HG03103 (cell line): ENCODE measurements around the gene UBE2E3.
"Not testable (repeated sequence)": the region's sequence is repeated elsewhere in the genome, so short reads cannot be mapped to it uniquely, and the experiment has no call there.

Experiments
- ATAC-seq: cut with Tn5 transposase; IDR thresholded peaks from one replicate; pipeline ENCODE4 v1.9.1; 2021; ENCODE audit warnings: low read depth; ENCODE audit not compliant: unreplicated experiment

The UBE2E3 gene

GRCh38 chr2:181072486-181073235, 92.3 kb downstream of the UBE2E3 start:
- ATAC-seq = no peak

- ATAC-seq = no peak
Observed at GRCh38 chr2:181073896-181074295, 93.5 kb downstream of the UBE2E3 start.

- no peak for ATAC-seq
Observed at GRCh38 chr2:181074457-181074856, 94.1 kb downstream of the UBE2E3 start.

GRCh38 chr2:181076658-181077057, 96.3 kb downstream of the UBE2E3 start:
- no peak for ATAC-seq

- ATAC-seq = peak; percentile 86
Observed at GRCh38 chr2:181077128-181077709, 96.8 kb downstream of the UBE2E3 start.

GRCh38 chr2:181083140-181083539, 102.7 kb downstream of the UBE2E3 start:
- ATAC-seq = no peak

- ATAC-seq = no peak
Observed at GRCh38 chr2:181085734-181086133, 105.3 kb downstream of the UBE2E3 start.

- ATAC-seq = not testable (repeated sequence)
Observed at GRCh38 chr2:181091920-181092319, 111.5 kb downstream of the UBE2E3 start.

- ATAC-seq = no peak
Observed at GRCh38 chr2:181095486-181095885, 115.1 kb downstream of the UBE2E3 start.

- no peak for ATAC-seq
Observed at GRCh38 chr2:181103659-181104058, 123.3 kb downstream of the UBE2E3 start.

GRCh38 chr2:181104512-181105115, 124.2 kb downstream of the UBE2E3 start:
- ATAC-seq = no peak

- no peak for ATAC-seq
Observed at GRCh38 chr2:181105562-181105961, 125.2 kb downstream of the UBE2E3 start.

- ATAC-seq = no peak
Observed at GRCh38 chr2:181106229-181106628, 125.8 kb downstream of the UBE2E3 start.

GRCh38 chr2:181106789-181107627, 126.6 kb downstream of the UBE2E3 start:
- ATAC-seq = peak; percentile 98

GRCh38 chr2:181107628-181107945, 127.2 kb downstream of the UBE2E3 start:
- ATAC-seq = no peak

- no peak for ATAC-seq
Observed at GRCh38 chr2:181111059-181111458, 130.7 kb downstream of the UBE2E3 start.

- no peak for ATAC-seq
Observed at GRCh38 chr2:181112916-181113315, 132.5 kb downstream of the UBE2E3 start.
